Stimulated activated CD8-positive, alpha-beta memory T cell treated with anti-CD3 and anti-CD28 coated beads, Interleukin-2, amount 100 ng/mL, for 1 hour (primary cell): ENCODE data around the gene C2orf80.
"Not testable (repeated sequence)": the region's sequence is repeated elsewhere in the genome, so short reads cannot be mapped to it uniquely, and the experiment has no call there.

Experiments
- DNase-seq, 2 donors: peaks; one replicate each; pipeline ENCODE4 v3.0.0-alpha.2; 2020; ENCODE audit warnings: low read depth in 2 of 2

The C2orf80 gene

DNA sequence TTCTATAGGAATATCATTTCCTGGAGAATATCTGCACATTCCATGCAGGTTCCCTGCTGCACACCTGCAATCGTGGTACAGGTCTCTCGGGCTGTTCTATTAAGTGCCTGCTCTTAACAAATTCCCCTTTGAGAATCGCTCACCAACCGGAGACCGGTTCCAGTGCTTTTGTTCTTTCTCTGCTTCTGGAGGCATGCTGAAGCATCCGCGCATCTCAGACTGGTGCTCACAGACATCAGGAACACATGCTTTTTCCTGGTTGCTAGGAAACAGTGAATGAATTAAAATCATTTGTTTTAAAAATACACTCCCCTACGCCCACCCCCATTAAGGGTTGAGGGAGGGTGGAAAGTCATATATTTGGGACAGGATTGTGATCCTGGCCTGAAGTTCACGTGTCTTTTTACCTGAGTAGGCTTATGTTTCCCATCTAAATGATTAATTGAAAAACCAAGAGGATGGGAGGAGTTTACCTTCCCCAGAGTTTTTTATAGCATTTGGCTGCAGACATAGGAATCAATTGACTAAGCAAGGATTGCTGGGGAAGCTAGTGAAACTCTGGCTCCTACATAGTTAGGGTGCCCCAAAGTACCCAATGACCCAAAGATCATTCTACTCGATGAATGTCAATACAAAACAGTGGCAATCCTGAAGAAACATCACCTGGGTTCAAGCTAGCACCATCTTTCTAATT lies at the start of gene C2orf80:
TSS of gene C2orf80 (minus strand) at position 221 of the 694 bp plus-strand sequence. CDS start 3,044 bp downstream, outside the sequence.
- no peak for DNase-seq

DNA sequence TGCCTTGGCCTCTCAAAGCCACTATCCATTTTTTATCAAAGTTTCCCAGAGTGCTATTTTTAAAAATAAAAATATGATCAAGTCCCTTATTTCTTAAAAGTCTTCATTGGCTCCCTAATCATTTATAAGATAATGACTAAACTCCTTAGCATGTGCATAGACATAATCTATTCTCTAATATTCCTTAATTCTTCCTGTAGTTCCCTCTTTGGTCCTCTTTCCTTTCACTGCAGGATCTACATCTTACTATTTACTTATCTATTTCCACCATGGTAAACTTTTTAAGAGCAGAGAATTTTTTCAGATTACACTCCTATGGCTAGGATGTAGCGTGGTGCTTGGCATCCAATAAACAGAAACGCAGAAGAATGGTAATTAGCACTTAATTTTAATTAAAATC lies 46.0 kb upstream of the C2orf80 start:
- no peak for DNase-seq

GRCh38 chr2:208234786-208235185 lies 45.0 kb upstream of the C2orf80 start:
- no peak for DNase-seq

GRCh38 chr2:208228476-208228875 lies 38.6 kb upstream of the C2orf80 start:
- no peak for DNase-seq

DNA sequence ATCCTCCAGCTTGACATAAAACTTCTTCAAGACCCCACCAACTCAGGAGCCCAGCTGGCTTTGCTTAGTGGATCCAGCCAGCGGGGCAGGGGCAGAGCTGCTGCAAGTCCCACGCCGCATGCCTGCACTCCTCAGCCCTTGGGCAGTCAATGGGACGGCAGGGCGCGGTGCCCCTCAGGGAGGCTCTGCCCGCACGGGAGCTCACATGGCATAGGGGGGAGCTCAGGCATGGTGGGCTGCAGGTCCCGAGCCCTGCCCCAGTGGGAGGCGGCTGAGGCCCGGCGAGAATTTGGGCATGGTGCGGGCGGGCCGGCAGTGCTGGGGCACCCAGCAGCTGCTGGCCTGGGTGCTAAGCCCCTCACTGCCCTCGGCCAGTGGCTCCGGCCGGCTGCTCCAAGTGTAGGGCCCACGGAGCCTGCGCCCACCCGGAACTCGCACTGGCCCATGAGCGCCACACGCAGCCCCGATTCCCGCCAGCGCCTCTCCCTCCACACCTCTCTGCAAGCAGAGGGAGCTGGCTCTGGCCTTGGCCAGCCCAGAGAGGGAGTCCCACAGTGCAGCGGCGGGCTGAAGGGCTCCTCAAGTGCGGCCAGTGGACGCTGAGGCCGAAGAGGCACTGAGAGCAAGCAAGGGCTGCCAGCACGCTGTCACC lies 37.9 kb upstream of the C2orf80 start:
- no peak for DNase-seq

GRCh38 chr2:208224802-208225201 lies 35.0 kb upstream of the C2orf80 start:
- DNase-seq: no peak

DNA sequence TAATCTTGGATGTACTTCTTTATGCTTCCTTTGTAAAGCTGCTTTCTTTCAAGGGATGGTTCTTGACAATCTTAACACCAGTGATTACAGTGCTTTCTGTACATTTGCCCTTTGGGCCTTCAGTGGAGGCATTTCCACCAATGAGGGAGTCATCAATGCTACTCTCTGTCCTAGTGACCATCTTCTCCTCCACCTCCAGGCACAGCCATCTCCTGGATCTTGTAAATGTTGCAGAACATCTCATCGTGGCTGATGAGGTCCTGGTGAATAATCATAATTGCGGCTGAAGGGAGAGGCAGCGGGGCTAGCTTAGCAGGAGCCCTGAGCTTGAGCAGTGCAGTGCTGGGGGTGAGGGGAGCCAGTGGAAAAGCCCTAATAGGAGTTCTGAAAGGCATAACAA lies 32.5 kb upstream of the C2orf80 start:
- no peak for DNase-seq

DNA sequence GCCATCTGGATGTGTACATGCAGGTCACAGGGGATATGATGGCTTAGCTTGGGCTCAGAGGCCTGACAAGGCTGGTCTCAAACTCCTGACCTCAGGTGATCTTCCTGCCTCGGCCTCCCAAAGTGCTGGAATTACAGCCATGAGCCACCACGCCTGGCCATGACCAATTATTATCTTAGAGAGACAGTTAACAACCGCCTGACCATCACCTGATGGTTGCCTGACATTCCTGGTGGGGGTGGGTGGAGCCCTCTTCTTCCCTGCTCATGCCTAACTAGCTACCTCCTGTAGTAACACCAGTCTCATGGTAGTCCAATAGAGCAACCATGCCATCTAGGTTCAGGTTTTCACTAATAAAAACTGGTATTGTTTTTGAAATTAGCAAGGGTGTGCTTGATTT lies 32.0 kb upstream of the C2orf80 start:
- not testable (repeated sequence) for DNase-seq

GRCh38 chr2:208210688-208211451 lies 21.0 kb upstream of the C2orf80 start:
- no peak for DNase-seq

- no peak for DNase-seq
Measured at GRCh38 chr2:208208335-208209085, 18.7 kb upstream of the C2orf80 start.

GRCh38 chr2:208207769-208208168 lies 17.9 kb upstream of the C2orf80 start:
- DNase-seq: no peak

- DNase-seq: no peak
Measured at GRCh38 chr2:208204166-208204565, 14.3 kb upstream of the C2orf80 start.

- no peak for DNase-seq
Measured at GRCh38 chr2:208195531-208195930, 5.7 kb upstream of the C2orf80 start.

- no peak for DNase-seq
Measured at GRCh38 chr2:208192611-208193236, 2.9 kb upstream of the C2orf80 start.

GRCh38 chr2:208189069-208189809 lies 591 bp downstream of the C2orf80 start:
- DNase-seq: no peak

- DNase-seq: no peak
Measured at GRCh38 chr2:208186893-208187292, 2.9 kb downstream of the C2orf80 start.

GRCh38 chr2:208186465-208186864 lies 3.4 kb downstream of the C2orf80 start:
- DNase-seq: no peak

DNA sequence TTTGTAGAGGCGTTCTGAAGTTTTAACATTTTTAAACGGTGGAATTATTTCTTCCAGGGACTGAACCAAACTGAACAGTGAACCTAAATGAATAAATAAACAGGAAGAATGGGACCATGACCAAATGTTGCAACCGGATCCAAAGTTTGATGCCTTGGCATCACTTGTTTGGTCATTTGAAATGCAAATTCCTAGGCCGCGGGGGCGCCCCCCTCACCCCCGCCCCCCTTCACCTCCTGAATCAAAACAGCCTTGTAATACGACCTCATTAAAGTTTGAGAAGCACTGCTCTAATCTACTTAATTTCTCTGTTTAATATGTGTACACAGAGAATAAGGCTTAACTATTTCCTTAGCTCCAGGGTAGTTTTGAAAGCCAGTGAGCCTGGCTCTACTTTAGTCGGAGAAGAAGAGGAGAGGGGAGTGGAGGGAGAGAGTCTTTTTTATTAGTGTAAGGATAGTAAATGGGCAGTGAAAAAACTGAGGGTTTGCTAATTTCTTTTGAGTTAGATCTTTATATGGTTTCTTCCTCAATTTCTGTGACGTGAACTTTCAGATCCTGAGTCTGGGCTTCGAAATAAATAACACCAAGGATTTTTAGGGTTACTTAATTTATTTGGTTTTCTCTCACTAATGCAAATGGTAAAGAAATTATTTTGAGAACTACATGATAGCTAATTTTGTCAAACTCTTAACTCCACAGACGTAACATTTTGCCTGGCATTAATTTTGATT lies 5.7 kb downstream of the C2orf80 start:
- DNase-seq: no peak

- no peak for DNase-seq
Measured at GRCh38 chr2:208183526-208183925, 6.3 kb downstream of the C2orf80 start.

- no peak for DNase-seq
Measured at GRCh38 chr2:208182835-208183234, 7.0 kb downstream of the C2orf80 start.
